Ecto neural progenitor cell (in vitro differentiated cells): ENCODE results near the gene IRAK2.
"Not testable (repeated sequence)": the region's sequence is repeated elsewhere in the genome, so short reads cannot be mapped to it uniquely, and the experiment has no call there.

Experiments used
- DNase-seq: peaks from one replicate; pipeline ENCODE4 v3.0.0-alpha.2; 2018; ENCODE audit warnings: low spot score

The IRAK2 gene, protein sequence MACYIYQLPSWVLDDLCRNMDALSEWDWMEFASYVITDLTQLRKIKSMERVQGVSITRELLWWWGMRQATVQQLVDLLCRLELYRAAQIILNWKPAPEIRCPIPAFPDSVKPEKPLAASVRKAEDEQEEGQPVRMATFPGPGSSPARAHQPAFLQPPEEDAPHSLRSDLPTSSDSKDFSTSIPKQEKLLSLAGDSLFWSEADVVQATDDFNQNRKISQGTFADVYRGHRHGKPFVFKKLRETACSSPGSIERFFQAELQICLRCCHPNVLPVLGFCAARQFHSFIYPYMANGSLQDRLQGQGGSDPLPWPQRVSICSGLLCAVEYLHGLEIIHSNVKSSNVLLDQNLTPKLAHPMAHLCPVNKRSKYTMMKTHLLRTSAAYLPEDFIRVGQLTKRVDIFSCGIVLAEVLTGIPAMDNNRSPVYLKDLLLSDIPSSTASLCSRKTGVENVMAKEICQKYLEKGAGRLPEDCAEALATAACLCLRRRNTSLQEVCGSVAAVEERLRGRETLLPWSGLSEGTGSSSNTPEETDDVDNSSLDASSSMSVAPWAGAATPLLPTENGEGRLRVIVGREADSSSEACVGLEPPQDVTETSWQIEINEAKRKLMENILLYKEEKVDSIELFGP

DNA sequence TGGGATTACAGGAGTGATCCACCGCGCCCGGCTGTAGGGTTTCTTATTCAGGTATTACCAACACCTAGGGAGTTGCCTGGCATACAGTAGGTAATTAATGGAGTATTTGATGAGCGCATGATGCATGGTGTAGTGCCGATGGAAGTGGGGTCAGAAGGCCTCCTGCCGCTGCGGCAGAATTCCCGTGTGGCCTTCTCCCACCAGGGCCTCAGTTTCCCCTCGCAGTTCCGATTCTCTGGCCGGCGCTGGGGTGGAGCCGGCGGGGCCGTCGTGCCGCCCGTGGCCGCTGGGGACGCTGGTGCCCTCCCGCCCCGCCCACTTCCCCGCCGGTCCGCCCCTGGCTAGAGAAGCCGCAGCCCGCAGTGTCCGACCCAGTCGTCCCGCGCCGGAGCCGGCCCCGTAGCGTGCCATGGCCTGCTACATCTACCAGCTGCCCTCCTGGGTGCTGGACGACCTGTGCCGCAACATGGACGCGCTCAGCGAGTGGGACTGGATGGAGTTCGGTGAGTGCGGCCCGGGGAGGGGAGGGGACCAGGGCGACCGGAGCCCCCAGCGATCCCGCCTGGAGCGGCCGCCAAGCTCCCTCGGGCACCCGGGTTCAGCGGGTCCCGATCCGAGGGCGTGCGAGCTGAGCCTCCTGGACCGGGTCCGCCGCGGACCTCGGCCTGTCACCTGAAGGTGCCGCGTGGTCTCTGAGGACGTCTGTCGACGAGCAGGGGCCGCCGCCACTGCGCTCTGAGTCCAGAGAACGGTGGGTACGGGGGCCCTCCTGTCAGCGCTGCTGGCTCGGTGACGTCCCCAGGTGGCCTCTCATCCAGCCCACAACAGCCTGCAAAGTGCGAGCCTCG lies at the start of gene IRAK2:
IRAK2 (plus strand) TSS at position 374 of the 848 bp plus-strand sequence; CDS start at position 410, 36 bp downstream.
- DNase-seq: peak; percentile 82

DNA sequence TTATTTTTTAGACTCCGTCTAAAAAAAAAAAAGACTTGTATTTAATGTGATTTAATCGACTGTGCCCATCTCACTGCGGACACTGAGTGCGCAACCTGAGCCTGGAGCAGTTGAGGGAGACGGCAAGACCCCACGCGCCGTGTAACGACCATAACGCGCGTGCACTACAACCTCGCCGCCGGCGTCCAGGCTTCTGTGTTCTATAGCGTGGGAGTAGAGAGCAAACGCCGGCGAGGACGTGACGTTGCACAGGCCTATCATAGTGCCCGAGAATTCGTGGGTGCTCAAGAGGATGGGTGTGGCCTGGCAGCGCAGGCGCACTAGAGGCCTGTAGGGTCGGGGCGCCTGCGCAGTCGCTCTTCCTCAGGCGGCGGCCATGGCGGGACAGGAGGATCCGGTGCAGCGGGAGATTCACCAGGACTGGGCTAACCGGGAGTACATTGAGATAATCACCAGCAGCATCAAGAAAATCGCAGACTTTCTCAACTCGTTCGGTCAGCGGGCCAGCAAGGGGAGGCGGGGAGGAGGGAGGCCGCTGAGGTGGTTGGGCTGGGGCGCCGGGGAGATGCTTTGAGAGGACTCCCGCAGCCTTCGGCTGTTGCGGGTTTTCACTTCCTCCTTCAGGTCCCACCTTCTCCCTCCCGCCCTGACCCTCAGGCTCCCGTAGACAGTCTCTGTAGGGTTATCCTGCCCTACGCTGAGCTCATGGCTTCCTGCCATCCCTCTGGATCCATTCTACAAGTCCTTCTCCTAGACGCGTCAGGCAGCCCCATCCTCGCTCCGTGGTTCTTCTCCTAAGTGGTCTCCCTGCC lies 49.2 kb upstream of the IRAK2 start, which contains the start of gene BRK1:
BRK1 (plus strand) TSS at position 350 of the 812 bp plus-strand sequence; CDS start at position 377, 27 bp downstream.
- peak; percentile 94 for DNase-seq

DNA sequence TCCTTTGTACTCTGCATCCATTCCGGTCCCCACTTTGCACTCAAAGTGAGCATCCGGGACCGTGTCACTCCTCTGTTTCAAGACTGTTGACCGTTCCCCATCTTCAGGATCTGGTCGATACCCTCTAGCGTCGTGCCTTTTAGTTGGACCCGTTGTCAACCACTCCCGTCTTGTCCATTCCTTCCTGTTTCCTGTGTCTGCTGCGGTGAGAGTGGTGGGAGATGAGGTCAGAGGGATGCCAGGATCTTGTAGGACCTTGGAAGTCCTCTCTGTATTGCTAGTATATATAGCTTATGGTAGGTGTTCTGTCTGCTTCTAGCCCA lies 48.6 kb upstream of the IRAK2 start:
- DNase-seq: no peak

DNA sequence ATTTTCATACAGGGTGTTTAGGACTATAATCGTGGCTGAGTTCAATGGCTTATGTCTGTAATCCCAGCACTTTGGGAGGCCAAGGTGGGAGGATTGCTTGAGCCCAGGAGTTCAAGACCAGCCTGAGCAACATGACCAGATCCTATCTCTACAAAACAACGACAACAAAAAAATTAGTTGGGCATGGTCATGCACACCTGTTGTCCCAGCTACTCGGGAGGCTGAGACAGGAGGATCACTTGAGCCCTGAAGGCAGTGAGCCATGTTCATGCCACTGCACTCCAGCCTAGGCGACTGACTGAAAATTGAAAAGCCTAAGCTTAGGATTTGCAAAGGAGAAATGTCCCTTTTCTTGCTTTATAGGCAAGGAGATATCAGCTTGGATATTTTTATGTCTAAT lies 47.8 kb upstream of the IRAK2 start:
- no peak for DNase-seq

DNA sequence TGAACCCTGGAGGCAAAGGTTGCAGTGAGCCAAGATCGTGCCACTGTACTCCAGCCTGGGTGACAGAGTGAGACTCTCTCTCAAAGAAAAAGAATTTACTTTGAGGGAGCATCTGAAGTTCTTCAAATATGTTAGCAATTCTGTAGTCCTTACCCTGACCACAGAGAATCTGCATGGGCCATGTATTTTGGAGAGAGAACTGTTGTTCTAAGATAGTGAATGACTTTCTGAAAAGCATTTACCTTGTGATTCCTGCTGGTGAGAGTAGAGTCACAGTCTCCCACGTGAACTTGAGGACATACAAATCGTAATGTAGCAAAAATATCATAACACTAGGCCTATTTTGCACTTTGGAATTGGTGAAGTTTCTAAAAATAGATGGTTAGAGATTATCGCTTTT lies 45.3 kb upstream of the IRAK2 start:
- no peak for DNase-seq

DNA sequence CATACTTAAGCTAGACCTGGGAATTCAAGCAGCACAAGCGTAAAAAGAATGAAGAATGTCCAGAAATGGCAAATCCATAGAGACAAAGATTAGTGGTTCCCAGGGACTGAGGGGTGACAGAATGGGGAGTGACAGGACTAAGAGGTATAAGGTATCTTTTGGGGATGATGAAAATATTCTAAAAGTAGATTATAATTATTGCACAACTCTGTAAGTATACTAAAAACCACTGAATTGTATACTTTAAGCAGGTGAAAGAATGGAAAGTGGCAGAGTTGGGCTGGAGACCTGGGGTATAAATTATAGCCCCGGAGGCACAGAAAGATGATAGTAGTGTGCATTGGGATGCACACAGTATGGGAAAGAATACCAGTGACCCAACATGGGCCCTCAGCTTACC lies 43.7 kb upstream of the IRAK2 start:
- DNase-seq: no peak

DNA sequence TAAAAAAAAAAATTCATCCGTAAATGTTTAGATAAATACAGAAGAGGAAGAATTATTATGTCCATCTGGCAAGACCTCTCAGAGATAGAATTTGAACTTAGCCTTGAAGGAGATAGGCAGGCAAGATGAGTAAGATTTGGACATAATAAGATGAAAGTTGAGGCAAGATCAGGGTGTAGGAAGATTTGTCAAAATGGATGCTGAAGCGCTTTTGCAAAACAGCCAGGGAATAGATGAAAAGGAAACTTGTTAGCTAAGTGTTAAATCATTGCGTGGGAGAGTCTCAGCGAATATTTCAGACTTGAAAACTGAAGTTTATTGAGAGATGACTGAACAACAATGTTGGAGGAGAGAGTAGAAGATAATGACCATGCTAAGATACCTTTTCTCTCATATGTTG lies 42.0 kb upstream of the IRAK2 start:
- no peak for DNase-seq

DNA sequence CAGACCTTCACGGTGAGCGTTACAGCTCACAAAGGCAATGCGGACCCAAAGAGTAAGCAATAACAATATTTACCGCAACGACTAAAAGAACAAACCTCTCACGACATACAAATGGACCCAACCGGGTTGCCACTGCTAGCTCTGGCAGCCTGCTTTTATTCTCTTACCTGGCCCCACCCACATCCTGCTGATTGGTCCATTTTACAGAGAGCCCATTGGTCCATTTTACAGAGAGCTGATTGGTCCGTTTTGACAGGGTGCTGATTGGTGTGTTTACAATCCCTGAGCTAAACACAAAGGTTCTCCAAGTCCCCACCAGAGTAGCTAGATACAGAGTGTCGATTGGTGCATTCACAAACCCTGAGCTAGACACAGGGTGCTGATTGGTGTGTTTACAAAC lies 28.8 kb upstream of the IRAK2 start:
- DNase-seq: not testable (repeated sequence)

DNA sequence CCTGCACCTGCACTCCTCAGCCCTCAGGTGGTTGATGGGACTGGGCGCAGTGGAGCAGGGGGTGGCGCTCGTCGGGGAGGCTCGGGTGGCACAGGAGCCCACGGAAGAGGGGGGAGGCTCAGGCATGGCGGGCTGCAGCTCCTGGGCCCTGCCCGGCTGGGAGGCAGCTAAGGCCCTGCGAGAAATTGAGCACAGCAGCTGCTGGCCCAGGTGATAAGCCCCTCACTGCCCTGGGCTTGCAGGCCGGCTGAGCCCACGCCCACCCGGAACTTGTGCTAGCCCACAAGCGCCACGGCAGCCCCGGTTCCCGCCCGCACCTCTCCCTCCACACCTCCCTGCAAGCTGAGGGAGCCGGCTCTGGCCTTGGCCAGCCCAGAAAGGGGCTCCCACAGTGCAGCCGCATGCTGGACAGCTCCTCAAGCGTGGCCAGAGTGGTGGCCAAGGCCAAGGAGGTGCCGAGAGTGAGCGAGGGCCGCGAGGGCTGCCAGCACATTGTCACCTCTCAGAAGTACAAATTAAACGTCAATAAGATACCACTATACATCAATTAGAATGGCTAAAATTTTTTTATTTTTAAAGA lies 28.2 kb upstream of the IRAK2 start:
- DNase-seq: no peak

DNA sequence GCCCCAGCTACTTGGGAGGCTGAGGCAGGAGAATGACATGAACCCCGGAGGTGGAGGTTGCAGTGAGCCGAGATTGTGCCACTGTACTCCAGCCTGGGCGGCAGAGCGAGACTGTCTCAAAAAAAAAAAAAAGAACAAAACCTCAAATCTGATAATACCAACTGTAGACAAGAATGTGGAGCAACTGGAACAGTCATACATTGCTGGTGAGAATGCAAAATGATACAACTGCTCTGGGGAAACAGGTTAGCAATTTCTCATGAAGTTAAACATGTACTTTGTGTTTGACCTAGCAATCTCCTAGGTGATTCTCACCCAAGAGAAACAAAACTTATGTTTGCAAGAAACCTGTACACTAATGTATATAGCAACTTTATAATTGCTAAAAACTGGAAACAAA lies 27.5 kb upstream of the IRAK2 start:
- DNase-seq: no peak

DNA sequence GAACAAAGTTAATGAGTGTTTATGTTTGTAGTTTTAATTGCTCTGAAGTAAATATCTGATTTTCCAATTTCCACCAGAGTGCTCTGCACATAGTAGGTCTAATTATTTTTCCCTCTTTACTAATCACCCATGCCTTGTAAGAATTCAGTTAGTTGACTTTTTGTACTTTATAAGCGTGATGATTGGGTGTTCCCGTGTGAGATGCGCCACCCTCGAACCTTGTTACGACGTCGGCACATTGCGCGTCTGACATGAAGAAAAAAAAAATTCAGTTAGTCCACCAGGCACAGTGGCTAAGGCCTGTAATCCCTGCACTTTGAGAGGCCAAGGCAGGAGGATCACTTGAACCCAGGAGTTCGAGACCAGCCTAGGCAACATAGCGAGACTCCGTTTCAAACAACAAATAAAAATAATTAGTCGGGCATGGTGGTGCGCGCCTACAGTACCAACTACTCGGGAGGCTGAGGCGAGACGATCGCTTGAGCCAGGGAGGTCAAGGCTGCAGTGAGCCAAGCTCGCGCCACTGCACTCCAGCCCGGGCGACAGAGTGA lies 23.6 kb upstream of the IRAK2 start:
- DNase-seq: no peak

DNA sequence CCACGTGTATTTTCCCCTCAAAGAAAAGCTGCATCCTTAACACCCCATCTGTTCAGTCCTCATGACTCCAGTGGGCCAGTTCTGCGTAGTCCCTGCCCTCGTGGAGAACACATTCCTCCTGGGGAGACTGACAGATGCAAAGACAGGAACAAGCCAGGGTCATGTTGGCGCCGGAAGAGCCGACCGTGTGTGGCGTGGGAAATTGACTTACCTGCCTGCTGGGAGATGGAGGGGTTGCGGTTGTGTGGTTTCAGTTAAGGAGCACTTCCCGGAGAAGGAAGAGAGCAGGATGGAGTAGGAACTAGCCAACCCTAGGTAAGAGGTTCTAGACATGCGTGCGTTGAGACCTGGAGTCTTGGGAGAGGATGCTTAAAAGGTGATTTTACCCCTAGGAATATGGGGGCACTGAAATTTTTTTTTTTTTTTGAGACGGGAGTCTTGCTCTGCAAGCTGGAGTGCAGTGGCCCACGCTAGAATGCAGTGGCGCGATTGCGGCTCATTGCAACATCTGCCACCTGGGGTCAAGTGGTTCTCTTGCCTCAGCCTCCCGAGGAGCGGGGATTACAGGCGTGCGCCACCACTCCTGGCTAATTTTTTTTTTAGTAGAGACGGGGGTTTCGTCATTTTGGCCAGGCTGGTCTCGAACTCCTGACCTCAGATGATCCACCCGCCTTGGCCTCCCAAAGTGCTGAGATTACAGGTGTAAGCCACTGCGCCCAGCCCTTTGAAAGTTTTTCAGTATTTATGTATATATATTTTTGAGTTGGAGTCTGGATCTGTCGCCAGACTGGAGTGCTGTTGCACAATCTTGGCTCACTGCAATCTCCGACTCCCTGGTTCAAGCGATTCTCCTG lies 21.8 kb upstream of the IRAK2 start:
- DNase-seq: no peak

DNA sequence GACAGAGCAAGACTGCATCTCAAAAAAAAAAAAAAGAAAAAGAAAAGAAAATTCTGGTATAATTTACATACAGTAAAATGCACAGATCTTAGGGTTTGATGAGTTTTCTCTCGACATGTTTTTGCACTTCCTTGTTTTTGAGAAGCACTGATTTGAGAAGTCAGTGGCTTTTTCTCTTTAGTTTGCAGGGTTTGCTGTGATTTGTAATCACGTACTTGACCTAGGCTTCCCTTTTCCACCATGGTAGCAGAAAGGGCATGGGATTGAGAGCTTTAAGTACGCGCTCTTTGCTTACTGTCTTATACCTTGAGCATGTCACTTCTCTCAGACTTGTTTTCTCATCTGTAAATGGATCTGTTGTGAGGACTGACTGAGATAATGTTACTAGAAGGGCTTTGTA lies 19.0 kb upstream of the IRAK2 start:
- DNase-seq: no peak

DNA sequence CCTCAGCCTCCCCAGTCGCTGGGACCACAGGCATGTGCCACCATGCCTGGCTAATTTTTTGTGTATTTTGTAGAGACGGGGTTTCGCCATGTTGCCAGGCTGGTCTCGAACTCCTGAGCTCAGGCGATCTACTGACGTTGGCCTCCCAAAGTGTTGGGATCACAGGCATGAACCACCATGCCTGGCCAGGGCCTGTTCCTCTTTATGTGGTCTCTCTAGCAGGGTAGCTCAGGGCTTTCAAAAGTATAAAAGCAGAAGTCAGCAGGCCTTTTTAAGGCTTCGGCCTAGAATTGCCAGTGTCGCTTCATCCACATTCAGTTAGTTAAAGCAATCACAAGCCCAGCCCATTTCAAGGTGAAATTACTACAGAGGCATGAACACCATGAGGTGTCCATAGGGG lies 15.5 kb upstream of the IRAK2 start:
- no peak for DNase-seq

DNA sequence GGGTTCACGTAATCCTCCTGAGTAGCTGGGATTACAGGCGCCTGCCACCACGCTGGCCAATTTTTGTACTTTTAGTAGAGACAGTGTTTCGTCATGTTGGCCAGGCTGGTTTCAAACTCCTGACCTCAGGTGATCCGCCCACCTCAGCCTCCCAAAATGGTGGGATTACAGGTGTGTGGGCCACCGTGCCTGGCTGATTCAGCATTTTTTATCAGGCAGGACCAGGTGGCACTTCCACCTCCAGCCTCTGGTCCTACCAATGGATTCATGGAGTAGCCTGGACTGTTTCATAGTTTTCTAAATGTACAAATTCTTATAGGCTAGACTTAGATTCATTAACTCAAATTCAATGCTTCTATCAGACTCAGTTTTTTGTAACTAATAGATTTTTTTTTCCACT lies 13.7 kb upstream of the IRAK2 start:
- DNase-seq: no peak

DNA sequence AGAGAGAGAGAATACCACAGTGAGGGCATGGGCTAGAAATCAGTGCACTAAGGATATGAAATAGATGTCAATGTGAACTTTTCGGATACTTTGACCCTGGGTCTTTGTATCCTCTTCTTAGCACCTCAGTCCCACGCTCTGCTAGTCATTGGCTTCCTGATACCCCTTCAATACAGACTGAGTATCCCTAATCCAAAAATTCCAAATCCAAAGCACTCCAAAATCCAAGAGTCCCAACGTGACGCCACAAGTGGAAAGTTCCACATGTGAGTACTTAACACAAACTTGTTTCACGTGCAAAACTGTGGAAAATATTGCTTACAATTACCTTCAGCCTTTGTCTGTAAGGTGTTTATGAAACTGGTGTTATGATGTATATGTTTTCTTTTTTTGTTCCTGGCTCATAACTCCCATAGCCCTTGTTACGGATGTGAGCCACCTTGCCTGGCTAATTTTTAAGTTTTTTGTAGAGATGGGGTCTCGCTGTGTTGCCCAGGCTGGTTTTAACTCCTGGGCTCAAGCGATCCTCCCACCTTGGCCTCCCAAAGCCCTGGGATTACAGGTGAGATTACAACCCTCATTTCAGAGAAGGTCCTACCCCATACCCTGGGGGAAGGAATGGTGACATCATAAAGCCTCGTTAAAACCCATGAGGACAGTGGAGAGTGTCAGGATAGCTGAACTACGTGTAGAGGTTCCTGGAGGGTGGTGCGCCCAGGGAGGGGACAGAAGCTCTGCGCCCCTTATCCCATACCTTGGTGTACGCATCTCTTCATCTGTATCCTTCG lies 10.2 kb upstream of the IRAK2 start:
- no peak for DNase-seq

DNA sequence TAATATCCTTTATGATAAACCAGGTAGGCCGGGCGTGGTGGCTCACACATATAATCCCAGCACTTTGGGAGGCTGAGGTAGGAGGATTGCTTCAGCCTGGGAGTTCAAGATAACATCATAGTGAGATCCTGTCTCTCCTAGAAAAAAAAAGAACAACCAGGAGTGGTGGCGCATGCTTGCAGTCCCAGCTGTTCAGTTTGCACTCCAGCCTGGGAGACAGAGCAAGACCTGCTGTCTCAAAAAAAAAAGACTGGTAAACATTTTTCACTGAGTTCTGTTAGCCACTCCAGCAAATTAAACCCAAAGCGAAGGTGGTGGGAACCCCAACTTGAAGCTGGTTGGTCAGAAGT lies 9.6 kb upstream of the IRAK2 start:
- DNase-seq: no peak

DNA sequence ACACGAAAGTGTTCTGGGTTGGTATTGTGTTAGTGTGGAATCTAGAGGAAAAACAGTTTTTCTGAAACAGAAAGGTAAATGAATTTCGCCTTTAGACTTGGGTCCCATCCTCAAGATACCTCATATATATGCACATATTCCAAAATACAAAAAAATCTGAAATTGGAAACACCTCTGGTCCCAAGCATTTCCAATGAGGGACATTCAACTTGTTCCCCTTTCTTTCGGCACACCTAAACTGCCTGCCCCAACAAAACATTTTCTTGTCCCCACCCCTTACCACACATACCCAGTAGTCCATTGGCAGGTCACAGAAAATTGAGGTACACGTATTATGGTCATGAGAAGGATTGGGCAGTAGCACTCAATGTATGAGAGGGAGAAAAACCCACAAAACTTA lies 9.1 kb upstream of the IRAK2 start:
- no peak for DNase-seq

DNA sequence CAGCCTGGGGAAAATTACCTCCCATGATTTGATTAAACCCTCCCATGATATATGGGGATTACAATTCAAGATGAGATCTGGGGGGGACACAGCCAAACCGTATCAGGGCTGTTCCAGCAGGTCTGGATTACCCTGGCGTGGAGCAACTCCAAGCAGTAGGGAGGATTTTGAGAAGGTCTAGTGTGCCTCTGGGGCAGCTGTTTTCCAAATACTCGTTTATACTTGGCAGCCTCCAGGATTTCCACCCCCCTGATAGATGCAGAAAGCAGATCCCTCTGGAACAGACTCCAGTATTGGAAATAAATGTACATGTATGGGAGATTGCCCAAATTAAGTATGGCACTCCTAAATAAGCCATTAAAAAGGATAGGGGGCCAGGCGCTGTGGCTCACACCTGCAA lies 7.7 kb upstream of the IRAK2 start:
- DNase-seq: no peak

DNA sequence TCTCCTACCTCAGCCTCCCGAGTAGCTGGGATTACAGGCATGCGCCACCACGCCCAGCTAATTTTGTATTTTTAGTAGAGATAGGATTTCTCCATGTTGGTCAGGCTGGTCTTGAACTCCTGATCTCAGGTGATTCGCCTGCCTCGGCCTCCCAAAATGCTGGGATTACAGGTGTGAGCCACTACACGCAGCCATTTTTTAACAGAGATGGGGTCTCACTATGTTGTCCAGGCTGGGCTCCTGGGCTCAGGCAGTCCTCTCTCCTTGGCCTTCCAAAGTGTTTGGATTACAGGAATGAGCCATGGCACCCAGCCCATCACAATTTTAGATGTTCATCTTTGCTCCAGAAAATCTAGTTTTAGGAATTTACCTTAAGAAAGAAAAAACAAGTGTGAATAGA lies 6.2 kb upstream of the IRAK2 start:
- DNase-seq: not testable (repeated sequence)
